ENCODE results near the gene ACBD7.

ACBD7 gene

DNA sequence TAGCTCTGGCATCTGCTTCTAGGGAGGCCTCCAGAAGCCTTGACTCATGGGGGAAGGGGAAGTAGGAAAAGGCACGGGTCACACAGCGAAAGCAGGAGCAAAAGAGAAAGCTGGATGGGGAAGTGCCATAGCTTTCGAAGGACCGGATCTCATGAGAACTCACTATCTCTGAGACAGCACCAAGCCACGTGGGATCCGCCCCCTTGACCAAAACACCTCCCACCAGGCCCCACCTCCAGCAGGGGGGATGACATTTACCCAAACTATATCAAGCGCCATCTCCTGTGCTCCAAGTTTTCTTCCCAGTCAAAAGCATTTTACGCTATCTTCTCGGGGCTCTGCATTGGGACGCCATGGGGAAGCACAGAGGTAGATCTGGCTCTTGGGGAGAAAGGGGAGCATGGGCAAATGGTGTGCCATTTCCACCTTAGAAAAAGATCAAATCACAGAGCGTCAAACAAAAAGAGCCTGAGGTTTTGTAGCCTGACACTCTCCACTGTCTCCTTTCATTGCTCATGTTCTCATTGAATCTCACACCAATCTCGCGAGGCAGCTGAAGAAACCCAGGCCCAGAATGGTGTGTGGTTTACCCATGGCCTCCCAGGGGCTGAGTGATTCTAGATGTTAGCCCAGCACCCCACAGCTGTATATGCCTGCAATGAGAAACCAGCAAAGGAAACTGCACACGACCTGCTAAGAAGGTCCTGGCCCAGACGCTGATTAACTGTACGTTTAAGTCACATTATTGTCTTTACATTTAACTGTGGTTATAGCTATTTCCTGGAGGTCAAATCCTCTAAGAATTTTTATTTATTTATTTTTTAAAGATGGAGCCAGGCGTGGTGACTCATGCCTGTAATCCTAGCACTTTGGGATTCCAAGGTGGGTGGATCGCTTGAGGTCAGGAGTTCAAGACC is 52.9 kb downstream of the ACBD7 start:
- no peak overlapping the region for H2AFZ ChIP-seq (ENCODE audit: low read depth, low read length)
- H3K4me3 ChIP-seq (ENCODE audit: low read length): no peak overlapping the region
- H3K4me1 ChIP-seq (ENCODE audit: insufficient read depth, low read length): no peaks in the 10 kb centered on the region
- H3K9me3 ChIP-seq (ENCODE audit: low read length): no peaks in the 10 kb centered on the region
- H3K36me3 ChIP-seq (ENCODE audit: insufficient read depth, low read length): no peaks in the 10 kb centered on the region
- H3K27me3 ChIP-seq (ENCODE audit: insufficient read depth, low read length): peaks cover 2% of the 10 kb centered on the region

DNA sequence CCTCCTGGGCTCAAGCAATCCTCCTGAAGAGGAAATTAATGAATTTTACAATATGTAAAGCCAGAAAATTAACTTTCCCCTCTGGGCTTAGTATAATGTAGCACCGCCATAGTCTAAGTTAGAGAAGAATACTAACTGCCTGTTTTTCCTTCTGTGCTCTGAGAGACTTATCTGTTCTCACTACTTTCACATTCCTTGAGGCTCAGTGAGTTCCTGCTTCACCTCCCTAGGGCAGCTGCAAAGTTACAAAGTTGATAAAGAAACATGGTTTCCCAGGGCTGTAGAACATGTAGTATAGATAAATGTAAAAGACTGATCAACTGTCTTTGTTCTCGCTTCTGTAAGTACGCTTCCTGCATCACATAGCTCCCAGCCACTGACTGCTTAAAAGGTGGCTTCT is 60.8 kb downstream of the ACBD7 start:
- Histone ChIP-seq H3K4me3 (ENCODE audit: low read length) (no peak overlapping the region), H3K9me3 (ENCODE audit: low read length) (no peaks in the 10 kb centered on the region), H3K27me3 (ENCODE audit: insufficient read depth, low read length) (no peaks in the 10 kb centered on the region), H2AFZ (ENCODE audit: low read depth, low read length) (no peak overlapping the region), H3K4me1 (ENCODE audit: insufficient read depth, low read length) (no peaks in the 10 kb centered on the region), H3K36me3 (ENCODE audit: insufficient read depth, low read length) (no peaks in the 10 kb centered on the region)
